Measurements from ENCODE around the gene GUCA1A.

DNA sequence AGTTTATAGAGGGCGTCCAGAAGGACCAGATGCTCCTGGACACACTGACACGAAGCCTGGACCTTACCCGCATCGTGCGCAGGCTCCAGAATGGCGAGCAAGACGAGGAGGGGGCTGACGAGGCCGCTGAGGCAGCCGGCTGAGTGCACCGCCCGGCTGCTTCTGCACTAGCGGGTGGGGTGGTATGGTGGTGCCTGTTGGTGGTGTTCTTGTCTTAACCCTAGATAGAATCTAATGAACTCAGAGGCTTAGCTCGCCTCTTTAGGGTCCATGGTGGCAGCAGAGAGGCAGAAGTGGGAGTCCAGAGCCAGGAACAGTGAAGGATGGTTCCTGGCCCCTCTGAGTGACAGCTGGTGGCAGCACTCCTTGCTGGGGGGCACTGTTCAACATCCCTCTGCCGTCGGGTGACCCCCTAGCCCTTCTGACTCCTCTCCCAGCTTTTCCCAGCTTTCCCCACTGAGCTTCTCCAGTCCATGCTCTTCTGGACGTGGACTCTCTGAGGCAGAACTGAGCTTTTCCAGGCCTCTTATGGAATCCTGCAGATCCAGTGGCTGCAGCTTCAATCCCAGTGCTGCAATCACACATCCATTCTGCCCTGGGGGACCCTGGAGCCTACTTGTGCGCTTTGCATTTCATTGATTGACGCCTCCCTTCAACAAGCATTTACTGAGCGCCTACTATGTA is 6.2 kb downstream of the GUCA1A start:
- TF ChIP-seq POLR2A (IDR thresholded peaks at IDR 0.05; ENCODE audit: low read length) = no peak
- no peak for TF ChIP-seq GATA1 (IDR thresholded peaks at IDR 0.05; ENCODE audit: low read depth, low read length)
